Superior temporal gyrus (tissue), 1 donor: ENCODE data around the gene NTF3.

Experiments used
- DNase-seq: peaks from one replicate; pipeline ENCODE4 v3.0.0-alpha.2; 2016; ENCODE audit errors: extremely low spot score

Gene NTF3

GRCh38 chr12:5430641-5431603 is 986 bp upstream of the NTF3 start:
- DNase-seq: no peak

GRCh38 chr12:5433081-5433844 is 1.4 kb downstream of the NTF3 start:
- DNase-seq: no peak

GRCh38 chr12:5433845-5434646 is 2.1 kb downstream of the NTF3 start:
- DNase-seq: no peak

- no peak for DNase-seq
These were observed 3.0 kb downstream of the NTF3 start for GRCh38 chr12:5434647-5435560.

GRCh38 chr12:5437182-5437583 is 5.3 kb downstream of the NTF3 start:
- no peak for DNase-seq

GRCh38 chr12:5437589-5437988 is 5.7 kb downstream of the NTF3 start:
- no peak for DNase-seq

GRCh38 chr12:5438671-5439200 is 6.8 kb downstream of the NTF3 start:
- DNase-seq: no peak

- DNase-seq: no peak
These were observed 7.5 kb downstream of the NTF3 start for GRCh38 chr12:5439371-5439771.

GRCh38 chr12:5439788-5440300 is 7.9 kb downstream of the NTF3 start:
- no peak for DNase-seq

GRCh38 chr12:5440978-5441377 is 9.1 kb downstream of the NTF3 start:
- DNase-seq: no peak

- no peak for DNase-seq
These were observed 9.8 kb downstream of the NTF3 start for GRCh38 chr12:5441497-5442236.

GRCh38 chr12:5442251-5443006 is 10.5 kb downstream of the NTF3 start:
- DNase-seq: peak; percentile 49

GRCh38 chr12:5444520-5444919 is 12.6 kb downstream of the NTF3 start:
- no peak for DNase-seq

GRCh38 chr12:5447320-5447719 is 15.4 kb downstream of the NTF3 start:
- no peak for DNase-seq

- DNase-seq: no peak
These were observed 19.3 kb downstream of the NTF3 start for GRCh38 chr12:5451251-5451650.

GRCh38 chr12:5452569-5452968 is 20.7 kb downstream of the NTF3 start:
- no peak for DNase-seq

GRCh38 chr12:5453466-5453865 is 21.6 kb downstream of the NTF3 start:
- no peak for DNase-seq

GRCh38 chr12:5455045-5455444 is 23.1 kb downstream of the NTF3 start:
- no peak for DNase-seq

- no peak for DNase-seq
These were observed 24.1 kb downstream of the NTF3 start for GRCh38 chr12:5456030-5456429.
